HG03159 (cell line): Measurements from ENCODE around the gene CCDC63.
"Not testable (repeated sequence)": the region's sequence is repeated elsewhere in the genome, so short reads cannot be mapped to it uniquely, and the experiment has no call there.

ENCODE experiments used
- ATAC-seq: cut with Tn5 transposase; IDR thresholded peaks from one replicate; pipeline ENCODE4 v1.9.1; 2021; ENCODE audit warnings: mild to moderate bottlenecking, moderate library complexity; ENCODE audit not compliant: unreplicated experiment

CCDC63 gene

DNA sequence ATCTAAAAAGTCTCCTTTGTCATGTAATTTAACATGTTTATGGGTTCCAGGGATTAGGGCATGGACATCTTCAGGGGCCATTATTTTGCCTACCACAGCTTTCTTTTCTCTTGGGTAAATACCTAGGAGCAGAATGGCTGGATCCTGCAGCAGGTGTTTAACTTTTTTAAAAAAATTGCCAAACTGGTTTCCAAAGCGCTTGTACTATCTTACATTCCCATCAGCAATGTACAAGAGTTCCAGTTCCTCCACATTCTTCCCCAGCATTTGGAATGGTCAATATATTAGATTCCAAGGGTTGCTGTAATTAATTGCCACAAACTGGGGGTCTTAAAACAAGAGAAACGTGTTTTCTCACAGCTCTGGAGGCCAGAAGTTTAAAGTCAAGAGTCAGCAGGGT is 101.3 kb downstream of the CCDC63 start:
- ATAC-seq: no peak

DNA sequence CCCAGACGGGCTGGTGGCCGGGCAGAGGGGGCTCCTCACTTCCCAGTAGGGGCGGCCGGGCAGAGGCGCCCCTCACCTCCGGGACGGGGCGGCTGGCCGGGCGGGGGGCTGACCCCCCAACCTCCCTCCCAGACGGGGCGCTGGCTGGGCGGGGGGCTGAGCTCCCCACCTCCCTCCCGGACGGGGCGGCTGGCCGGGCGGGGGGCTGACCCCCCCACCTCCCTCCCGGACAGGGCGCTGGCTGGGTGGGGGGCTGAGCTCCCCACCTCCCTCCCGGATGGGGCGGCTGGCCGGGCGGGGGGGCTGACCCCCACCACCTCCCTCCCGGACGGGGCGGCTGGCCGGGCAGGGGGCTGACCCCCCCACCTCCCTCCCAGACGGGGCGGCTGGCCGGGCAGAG is 103.7 kb downstream of the CCDC63 start:
- not testable (repeated sequence) for ATAC-seq

DNA sequence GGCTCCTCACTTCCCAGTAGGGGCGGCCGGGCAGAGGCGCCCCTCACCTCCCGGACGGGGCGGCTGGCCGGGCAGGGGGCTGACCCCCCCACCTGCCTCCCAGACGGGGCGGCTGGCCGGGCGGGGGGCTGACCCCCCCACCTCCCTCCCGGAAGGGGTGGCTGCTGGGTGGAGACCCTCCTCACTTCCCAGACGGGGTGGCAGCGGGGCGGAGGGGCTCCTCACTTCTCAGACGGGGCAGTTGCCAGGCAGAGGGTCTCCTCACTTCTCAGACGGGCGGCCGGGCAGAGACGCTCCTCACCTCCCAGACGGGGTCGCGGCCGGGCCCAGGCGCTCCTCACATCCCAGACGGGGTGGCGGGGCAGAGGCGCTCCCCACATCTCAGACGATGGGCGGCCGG is 104.1 kb downstream of the CCDC63 start:
- not testable (repeated sequence) for ATAC-seq
